Ectodermal cell (in vitro differentiated cells): ENCODE data around the gene ZNF597.

Experiments
- H3K27ac ChIP-seq: 2 replicates; pipeline ENCODE4 v1.7.0; 2013; ENCODE audit warnings: mild to moderate bottlenecking, low read depth, low read length; ENCODE audit not compliant: insufficient read depth, poor library complexity, severe bottlenecking
- H3K27me3 ChIP-seq: 2 replicates; pipeline ENCODE4 v1.7.0; 2013; ENCODE audit warnings: mild to moderate bottlenecking, low read length; ENCODE audit not compliant: insufficient read depth, control insufficient read depth, poor library complexity, severe bottlenecking
- H3K36me3 ChIP-seq: one replicate; pipeline ENCODE4 v1.7.0; 2013; ENCODE audit warnings: low read length; ENCODE audit not compliant: control insufficient read depth, insufficient read depth
- H3K4me1 ChIP-seq: one replicate; pipeline ENCODE4 v1.7.0; 2013; ENCODE audit warnings: low read length; ENCODE audit not compliant: control insufficient read depth, insufficient read depth
- H3K4me3 ChIP-seq: 2 replicates; pipeline ENCODE4 v1.7.0; 2013; ENCODE audit warnings: low read depth, low read length, control low read depth; ENCODE audit not compliant: insufficient read depth
- H3K9me3 ChIP-seq: 2 replicates; pipeline ENCODE4 v1.7.0; 2013; ENCODE audit warnings: mild to moderate bottlenecking, low read length, moderate library complexity; ENCODE audit not compliant: control insufficient read depth
- WGBS, 2 experiments: methylation state at CpG; one replicate each; pipeline ENCODE4 v1.1.7; 2013; ENCODE audit warnings: missing lambda C conversion rate in 2 of 2; 5-methylcytosine and 5-hydroxymethylcytosine counted together

ZNF597 gene

DNA sequence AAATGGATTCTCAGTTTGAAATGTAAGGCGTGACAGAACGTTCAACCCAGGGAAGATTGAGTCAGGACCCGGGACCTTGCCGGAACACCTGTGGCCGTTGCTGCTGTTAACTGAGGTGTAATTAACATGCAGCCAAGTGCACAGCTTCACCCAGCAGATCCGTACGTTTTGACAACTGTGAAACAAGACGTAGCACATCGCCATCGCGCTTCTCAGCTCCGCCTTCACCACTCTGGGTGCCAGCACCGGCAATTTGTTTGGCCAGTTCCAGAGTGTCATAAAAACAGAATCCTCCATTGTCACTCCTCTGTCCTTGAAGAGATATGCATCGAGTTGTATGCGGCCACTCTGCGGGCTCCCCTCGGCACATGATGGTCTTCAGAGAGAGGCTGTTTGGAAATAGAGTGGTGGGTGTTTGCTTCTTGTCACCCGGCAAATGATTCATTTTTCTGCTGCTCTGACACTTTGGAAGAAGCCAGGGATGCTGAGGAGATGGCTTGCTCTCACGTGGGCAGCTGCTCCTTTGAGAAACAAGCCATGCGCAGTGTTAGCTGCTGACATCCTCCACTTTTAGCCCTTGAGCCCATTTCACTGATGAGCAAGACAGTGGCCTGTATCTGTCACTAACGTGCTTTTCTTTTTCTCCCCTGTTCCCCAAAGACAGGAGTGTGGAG lies 22.7 kb upstream of the ZNF597 start:
- Histone ChIP-seq H3K4me1 (peaks cover 12% of the 10 kb centered on the region), H3K9me3 (no peaks in the 10 kb centered on the region), H3K27me3 (no peaks in the 10 kb centered on the region), H3K36me3 (no peaks in the 10 kb centered on the region), H3K4me3 (no peak overlapping the region), H3K27ac (no peak overlapping the region)
- WGBS, 2 experiments: 95 to 96% methylated on average over 21 of the region's 21 CpGs

DNA sequence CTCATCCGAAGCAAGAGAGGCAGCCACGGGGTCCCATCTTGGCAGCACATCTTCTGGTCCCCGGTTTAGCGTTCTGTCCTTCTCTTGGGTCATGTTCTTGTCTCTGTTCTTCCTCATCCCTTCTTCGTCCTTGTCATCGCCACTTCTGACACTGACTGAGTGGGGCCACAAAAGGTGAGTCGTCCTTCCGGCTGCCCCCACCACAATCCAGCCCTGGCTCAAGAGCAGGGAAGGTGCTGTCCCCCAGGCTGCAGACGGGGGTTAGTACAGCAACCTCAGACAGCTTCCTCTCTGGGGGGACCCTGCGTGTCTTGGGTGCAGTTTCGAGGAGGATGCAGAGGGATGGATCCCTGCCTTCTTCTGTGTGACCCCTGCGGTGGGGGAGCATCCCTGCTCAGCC lies 22.0 kb upstream of the ZNF597 start:
- 95% methylated on average over 12 of the region's 12 CpGs for WGBS, 2 experiments
- Histone ChIP-seq H3K9me3 (no peaks in the 10 kb centered on the region), H3K4me3 (no peak overlapping the region), H3K27me3 (no peaks in the 10 kb centered on the region), H3K4me1 (peaks cover 18% of the 10 kb centered on the region), H3K36me3 (no peaks in the 10 kb centered on the region), H3K27ac (no peak overlapping the region)

DNA sequence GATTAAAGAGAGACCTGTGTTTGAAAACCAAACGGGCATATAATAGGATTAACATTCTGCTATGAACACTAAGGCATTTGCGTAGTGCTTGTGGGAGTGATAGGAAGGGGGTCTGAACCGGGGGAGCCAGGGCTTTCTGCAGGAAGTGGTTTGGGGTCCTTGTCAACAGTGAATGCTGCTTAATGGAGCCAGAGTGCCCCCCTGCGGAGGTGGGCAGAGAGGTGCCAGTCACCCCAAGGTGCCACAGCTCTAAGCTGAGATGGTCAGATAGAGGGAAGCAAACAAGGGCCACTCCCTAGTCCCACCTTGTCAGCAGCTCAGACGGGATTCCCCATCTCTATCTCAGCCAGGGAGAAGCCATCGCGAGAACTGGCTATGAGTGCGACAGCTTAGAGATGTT lies 17.8 kb upstream of the ZNF597 start:
- peaks cover 25% of the 10 kb centered on the region for H3K4me1 ChIP-seq
- H3K36me3 ChIP-seq: no peaks in the 10 kb centered on the region
- no peak overlapping the region for H3K27ac ChIP-seq
- no peaks in the 10 kb centered on the region for H3K9me3 ChIP-seq
- 81 to 87% methylated on average over 8 of the region's 8 CpGs for WGBS, 2 experiments
- peak overlapping the region; percentile 6 for H3K4me3 ChIP-seq
- no peaks in the 10 kb centered on the region for H3K27me3 ChIP-seq

DNA sequence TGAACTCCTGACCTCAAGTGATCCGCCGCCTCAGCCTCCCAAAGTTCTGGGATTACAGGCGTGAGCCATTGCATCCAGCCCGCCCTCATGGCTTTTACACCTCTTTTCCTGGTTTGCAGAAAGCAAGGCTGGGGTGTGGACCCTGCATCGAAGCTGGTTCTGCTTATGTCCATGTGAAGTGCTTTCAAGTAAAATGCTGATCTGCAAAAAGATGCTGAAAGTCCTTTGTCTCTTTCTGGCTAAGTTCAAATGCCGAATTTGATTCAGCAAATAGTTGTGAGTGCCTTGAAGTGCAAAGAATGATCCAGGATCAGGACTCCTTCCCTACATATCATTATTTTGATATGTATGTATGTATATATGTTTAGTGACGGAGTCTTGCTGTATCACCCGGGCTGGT lies 17.3 kb upstream of the ZNF597 start:
- no peak overlapping the region for H3K4me3 ChIP-seq
- H3K36me3 ChIP-seq: no peaks in the 10 kb centered on the region
- no peaks in the 10 kb centered on the region for H3K9me3 ChIP-seq
- H3K27me3 ChIP-seq: no peaks in the 10 kb centered on the region
- WGBS, 2 experiments: 93 to 94% methylated on average over 8 of the region's 8 CpGs
- H3K27ac ChIP-seq: no peak overlapping the region
- peaks cover 25% of the 10 kb centered on the region for H3K4me1 ChIP-seq

DNA sequence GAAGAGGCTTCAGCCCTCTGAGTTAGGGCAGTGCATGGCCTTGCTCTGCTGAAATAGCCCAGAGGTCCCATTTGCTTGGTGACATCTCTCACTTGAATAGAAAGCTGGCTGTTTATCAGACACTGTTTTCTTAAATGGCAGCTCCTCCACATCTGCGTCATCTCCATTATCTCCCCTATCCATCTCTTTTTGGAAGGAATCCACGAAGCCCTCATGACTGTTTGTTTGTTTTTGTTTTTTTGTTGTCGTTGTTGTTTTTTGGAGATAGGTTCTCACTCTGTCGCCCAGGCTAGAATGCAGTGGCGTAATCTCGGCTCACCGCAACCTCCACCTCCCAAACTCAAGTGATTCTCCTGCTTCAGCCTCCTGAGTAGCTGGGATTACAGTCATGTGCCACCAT lies 16.8 kb upstream of the ZNF597 start:
- Histone ChIP-seq H3K4me1 (peaks cover 25% of the 10 kb centered on the region), H3K27me3 (no peaks in the 10 kb centered on the region), H3K36me3 (no peaks in the 10 kb centered on the region), H3K4me3 (no peak overlapping the region), H3K27ac (no peak overlapping the region), H3K9me3 (no peaks in the 10 kb centered on the region)
- WGBS, 2 experiments: 87 to 91% methylated on average over 7 of the region's 7 CpGs

DNA sequence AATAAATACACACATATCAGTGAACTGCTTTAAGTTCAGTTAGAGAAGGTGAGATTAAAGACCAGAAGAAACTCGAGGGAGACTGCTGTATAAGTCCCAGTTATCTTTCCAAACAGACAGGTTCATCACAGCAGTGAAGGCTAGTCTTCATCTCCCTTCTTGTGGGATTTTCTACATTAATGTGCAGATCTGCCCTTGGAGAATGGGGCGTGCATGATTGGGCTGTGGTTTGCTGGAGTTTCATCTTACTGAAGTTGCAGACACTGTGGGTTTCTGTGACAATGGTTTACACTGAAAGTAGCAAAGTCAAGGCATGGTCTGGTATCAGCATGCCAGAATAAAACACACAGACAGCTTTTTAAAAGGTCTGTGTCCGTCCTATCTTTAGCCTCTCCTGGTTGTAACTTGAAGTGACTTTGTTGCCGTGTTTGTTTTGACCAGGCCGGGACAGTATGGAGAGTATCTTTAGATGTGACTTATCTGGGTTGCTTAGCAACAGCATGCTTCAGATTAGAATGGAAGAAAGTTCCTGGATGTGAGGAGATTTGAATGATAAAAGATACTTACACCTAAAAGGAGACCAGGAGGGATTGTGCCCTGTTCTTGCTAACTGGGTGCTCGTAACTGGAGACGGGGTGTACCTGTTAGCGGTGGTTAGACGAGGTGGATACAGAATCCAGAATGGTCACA lies 16.2 kb upstream of the ZNF597 start:
- Histone ChIP-seq H3K27me3 (no peaks in the 10 kb centered on the region), H3K4me3 (peak overlapping the region; percentile 80), H3K4me1 (peaks cover 25% of the 10 kb centered on the region), H3K9me3 (no peaks in the 10 kb centered on the region), H3K36me3 (no peaks in the 10 kb centered on the region), H3K27ac (no peak overlapping the region)
- WGBS, 2 experiments: 64 to 71% methylated on average over 9 of the region's 9 CpGs

DNA sequence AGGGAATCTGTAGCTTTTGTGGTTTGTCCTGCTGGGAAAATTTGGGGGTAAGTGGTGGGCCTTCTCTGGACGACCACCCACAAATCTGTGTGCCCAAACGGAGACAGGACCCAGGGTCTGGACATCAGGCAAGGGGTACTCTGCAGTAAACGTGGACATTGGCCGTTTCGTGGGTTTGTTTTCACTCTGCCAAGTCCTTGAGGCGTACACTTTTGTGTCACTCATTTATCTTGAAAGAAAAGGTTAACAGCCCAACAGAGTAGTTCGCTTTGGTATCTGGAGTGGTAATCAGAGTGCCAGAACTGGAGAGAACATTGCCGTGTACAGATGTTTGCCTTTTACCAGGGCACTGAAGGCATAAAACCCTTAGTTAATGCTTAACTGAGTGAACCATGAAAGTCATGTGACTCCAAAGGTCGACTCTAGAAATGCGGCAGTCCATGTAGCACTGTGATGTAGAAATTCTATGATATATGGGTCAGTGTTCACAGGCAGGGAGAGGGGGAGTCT lies 15.6 kb upstream of the ZNF597 start:
- 40 to 42% methylated on average over 10 of the region's 10 CpGs for WGBS, 2 experiments
- Histone ChIP-seq H3K9me3 (no peaks in the 10 kb centered on the region), H3K36me3 (no peaks in the 10 kb centered on the region)

DNA sequence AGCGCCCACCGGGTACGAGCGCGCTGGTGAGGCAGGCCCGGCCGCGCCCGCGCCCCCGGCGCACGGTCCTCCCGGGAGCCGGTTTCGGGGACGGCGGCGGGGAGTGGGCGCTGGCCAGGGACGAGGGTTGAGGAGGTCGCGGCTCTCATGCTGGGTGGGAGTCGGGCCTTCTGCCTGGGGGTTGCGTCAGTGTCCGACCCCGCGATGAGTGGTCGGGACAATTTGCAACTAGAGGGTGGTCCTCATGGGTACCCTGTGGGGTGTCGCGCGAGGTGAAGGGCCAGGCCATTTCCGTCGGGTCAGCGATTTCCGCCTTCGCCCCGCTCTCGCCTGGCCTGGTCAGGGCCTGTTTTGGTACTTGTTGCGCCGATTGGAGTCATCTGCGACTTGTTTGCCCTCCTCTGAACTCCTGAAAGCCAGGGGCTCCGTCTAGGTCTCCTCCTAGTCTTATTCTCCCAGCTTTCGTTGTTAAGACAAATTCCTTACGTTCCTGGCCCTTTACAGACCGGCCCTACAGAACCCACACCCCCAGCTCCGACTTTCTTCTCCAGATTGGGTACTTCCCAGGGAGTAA lies 15.1 kb upstream of the ZNF597 start:
- Histone ChIP-seq H3K27me3 (no peaks in the 10 kb centered on the region), H3K36me3 (no peaks in the 10 kb centered on the region), H3K4me3 (peak overlapping the region; percentile 80), H3K27ac (peak overlapping the region; percentile 68), H3K4me1 (peaks cover 25% of the 10 kb centered on the region), H3K9me3 (no peaks in the 10 kb centered on the region)
- WGBS, 2 experiments: 0 to 1% methylated on average over 47 of the region's 47 CpGs

More for the DNA sequence above, 15.6 kb upstream of the ZNF597 start:
- Histone ChIP-seq H3K27me3 (no peaks in the 10 kb centered on the region), H3K4me1 (peaks cover 25% of the 10 kb centered on the region), H3K27ac (peak overlapping the region; percentile 68), H3K4me3 (peak overlapping the region; percentile 80)

DNA sequence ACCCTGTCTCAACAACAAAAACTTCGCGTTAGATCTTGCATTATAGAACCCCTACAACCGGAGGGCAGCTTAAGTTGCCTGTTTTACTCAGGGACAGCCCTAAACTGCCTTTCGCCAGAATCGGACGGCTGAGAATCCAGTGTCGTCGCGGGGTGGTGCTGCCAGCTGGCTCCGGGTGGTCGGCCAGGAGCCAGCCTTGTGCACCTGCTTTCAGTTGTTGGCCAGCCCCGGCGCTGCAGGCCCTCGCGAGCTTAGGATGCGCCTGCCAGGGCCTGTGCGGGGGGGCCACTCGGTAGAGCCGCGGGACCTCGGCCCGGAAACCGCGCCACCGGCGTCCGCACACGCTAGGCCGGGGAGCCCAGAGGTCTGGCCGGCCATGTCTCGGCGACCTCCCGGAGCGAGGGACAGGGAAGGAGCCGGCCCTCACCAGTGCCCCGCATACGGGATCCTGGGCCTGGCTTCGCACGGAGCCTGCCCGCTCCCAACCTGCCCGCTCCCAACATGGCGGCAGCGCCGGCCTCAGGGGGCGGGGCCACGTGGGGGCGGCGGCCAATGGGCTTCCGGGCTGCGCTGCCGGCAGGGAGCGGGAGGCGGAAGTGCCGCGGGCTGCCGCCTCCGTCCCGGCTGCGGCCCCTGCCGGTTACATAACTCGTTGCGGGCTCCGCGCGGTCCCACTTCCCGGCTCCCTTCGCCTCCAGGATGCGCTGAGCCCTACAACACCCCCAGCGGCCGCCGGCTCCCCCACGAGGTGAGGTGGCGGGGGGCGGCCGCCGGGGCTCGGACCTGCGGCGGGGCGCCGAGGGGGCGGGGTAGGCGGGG lies 14.3 kb upstream of the ZNF597 start:
- Histone ChIP-seq H3K9me3 (no peaks in the 10 kb centered on the region), H3K27ac (peak overlapping the region; percentile 90), H3K4me3 (peak overlapping the region; percentile 80), H3K36me3 (no peaks in the 10 kb centered on the region), H3K4me1 (peaks cover 25% of the 10 kb centered on the region), H3K27me3 (no peaks in the 10 kb centered on the region)
- WGBS, 2 experiments: 2 to 3% methylated on average over 83 of the region's 83 CpGs
